Measurements from ENCODE around the gene DDIAS.

GRCh38 chr11:82895437-82896091, 6.0 kb upstream of the DDIAS start:
- TF ChIP-seq POLR2A (IDR thresholded peaks at IDR 0.05) (no peak), CTCF (IDR thresholded peaks at IDR 0.05) (no peak)

All from heart left ventricle (tissue), 13 donors.